KMS-11 (cell line): Measurements from ENCODE around the gene MAST3.

Experiments
- H2AFZ ChIP-seq: fragments of 200-600 bp; sonication (generic); 2 replicates; pipeline ENCODE4 v1.6.1; 2016; ENCODE audit warnings: antibody characterized with exemption, mixed run types, low read depth
- H3K27ac ChIP-seq: fragments of 200-600 bp; sonication (generic); 2 replicates; pipeline ENCODE4 v1.6.1; 2016; ENCODE audit warnings: mild to moderate bottlenecking, mixed run types
- H3K27me3 ChIP-seq: fragments of 200-600 bp; sonication (generic); 2 replicates; pipeline ENCODE4 v1.6.1; 2017; ENCODE audit warnings: mild to moderate bottlenecking, low read depth, mixed run types, moderate library complexity; ENCODE audit not compliant: insufficient read depth
- H3K36me3 ChIP-seq: fragments of 200-600 bp; sonication (generic); 2 replicates; pipeline ENCODE4 v1.6.1; 2017; ENCODE audit warnings: mild to moderate bottlenecking, mixed run types; ENCODE audit not compliant: insufficient read depth
- H3K4me1 ChIP-seq: fragments of 200-600 bp; sonication (generic); 2 replicates; pipeline ENCODE4 v1.6.1; 2016; ENCODE audit warnings: mild to moderate bottlenecking, low read depth, mixed run types; ENCODE audit not compliant: poor library complexity, severe bottlenecking
- H3K4me2 ChIP-seq: fragments of 200-600 bp; sonication (generic); 2 replicates; pipeline ENCODE4 v1.7.0; 2016; ENCODE audit warnings: mild to moderate bottlenecking, mixed run types
- H3K4me3 ChIP-seq: fragments of 200-600 bp; sonication (generic); IDR thresholded peaks from 2 replicates; pipeline ENCODE4 v1.6.1; 2017; ENCODE audit warnings: low read depth, low read length, mixed read lengths; ENCODE audit not compliant: insufficient read depth
- H3K79me2 ChIP-seq: fragments of 200-600 bp; sonication (generic); 2 replicates; pipeline ENCODE4 v1.6.1; 2016; ENCODE audit warnings: low read depth, mixed run types; ENCODE audit not compliant: insufficient read depth
- H3K9ac ChIP-seq: fragments of 200-600 bp; sonication (generic); 2 replicates; pipeline ENCODE4 v1.6.1; 2016; ENCODE audit warnings: mild to moderate bottlenecking, mixed run types
- H4K20me1 ChIP-seq: fragments of 200-600 bp; sonication (generic); 2 replicates; pipeline ENCODE4 v1.6.1; 2016; ENCODE audit warnings: mild to moderate bottlenecking, mixed run types; ENCODE audit not compliant: insufficient read depth
- TF ChIP-seq, protein P1 (sequence below): fragments of 200-600 bp; sonication (generic); conservative IDR thresholded peaks from 2 replicates; pipeline ENCODE4 v1.6.1; 2017; ENCODE audit warnings: low read depth, mild to moderate bottlenecking, antibody characterized with exemption, low read length, moderate library complexity, mixed read lengths

Gene MAST3

DNA sequence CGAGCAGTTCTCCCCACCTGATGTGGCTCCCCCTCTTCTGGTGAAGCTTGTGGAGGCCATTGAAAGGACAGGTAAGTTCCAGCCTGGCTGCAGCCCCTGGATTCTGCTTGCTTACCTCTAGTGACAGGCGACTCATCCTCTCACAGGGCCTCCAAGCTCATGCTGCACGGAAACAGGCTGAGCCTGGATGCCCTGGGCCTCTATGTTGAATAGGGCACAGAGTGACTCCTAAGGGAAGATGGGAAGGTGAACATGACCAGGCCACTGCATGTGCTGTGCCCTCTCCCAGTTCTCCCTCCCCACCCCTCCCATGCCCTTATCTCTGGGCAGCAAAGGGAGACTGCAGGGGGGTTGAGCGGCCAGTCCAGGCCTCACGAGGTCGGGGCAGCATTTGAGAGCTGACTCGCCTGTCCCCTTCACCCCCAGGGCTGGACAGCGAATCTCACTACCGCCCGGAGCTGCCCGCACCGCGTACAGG lies 63.0 kb downstream of the MAST3 start:
- Histone ChIP-seq H3K4me2 (peak overlapping the region; percentile 45; the same call in 1 of the 2 replicates), H3K27ac (no peak overlapping the region), H3K27me3 (no peaks in the 10 kb centered on the region), H2AFZ (peak overlapping the region; percentile 52; the same call in 1 of the 2 replicates), H3K9ac (peak overlapping the region; percentile 53; the same call in 1 of the 2 replicates), H3K36me3 (no peaks in the 10 kb centered on the region), H3K4me1 (no peaks in the 10 kb centered on the region), H4K20me1 (no peaks in the 10 kb centered on the region), H3K79me2 (no peaks in the 10 kb centered on the region), H3K4me3 (no peak overlapping the region)
- TF ChIP-seq, protein P1, sequence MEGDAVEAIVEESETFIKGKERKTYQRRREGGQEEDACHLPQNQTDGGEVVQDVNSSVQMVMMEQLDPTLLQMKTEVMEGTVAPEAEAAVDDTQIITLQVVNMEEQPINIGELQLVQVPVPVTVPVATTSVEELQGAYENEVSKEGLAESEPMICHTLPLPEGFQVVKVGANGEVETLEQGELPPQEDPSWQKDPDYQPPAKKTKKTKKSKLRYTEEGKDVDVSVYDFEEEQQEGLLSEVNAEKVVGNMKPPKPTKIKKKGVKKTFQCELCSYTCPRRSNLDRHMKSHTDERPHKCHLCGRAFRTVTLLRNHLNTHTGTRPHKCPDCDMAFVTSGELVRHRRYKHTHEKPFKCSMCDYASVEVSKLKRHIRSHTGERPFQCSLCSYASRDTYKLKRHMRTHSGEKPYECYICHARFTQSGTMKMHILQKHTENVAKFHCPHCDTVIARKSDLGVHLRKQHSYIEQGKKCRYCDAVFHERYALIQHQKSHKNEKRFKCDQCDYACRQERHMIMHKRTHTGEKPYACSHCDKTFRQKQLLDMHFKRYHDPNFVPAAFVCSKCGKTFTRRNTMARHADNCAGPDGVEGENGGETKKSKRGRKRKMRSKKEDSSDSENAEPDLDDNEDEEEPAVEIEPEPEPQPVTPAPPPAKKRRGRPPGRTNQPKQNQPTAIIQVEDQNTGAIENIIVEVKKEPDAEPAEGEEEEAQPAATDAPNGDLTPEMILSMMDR = no peak

- Histone ChIP-seq H3K36me3 (no peaks in the 10 kb centered on the region), H3K27me3 (no peaks in the 10 kb centered on the region), H2AFZ (peak overlapping the region; percentile 52; the same call in 1 of the 2 replicates), H3K4me2 (peak overlapping the region; percentile 45; the same call in 1 of the 2 replicates), H3K4me3 (no peak overlapping the region), H3K27ac (no peak overlapping the region; the same call in 1 of the 2 replicates), H4K20me1 (no peaks in the 10 kb centered on the region), H3K9ac (peak overlapping the region; percentile 53), H3K79me2 (no peaks in the 10 kb centered on the region), H3K4me1 (no peaks in the 10 kb centered on the region)
- TF ChIP-seq, protein P1 = no peak
These were observed 63.5 kb downstream of the MAST3 start for GRCh38 chr19:18160971-18161635.

DNA sequence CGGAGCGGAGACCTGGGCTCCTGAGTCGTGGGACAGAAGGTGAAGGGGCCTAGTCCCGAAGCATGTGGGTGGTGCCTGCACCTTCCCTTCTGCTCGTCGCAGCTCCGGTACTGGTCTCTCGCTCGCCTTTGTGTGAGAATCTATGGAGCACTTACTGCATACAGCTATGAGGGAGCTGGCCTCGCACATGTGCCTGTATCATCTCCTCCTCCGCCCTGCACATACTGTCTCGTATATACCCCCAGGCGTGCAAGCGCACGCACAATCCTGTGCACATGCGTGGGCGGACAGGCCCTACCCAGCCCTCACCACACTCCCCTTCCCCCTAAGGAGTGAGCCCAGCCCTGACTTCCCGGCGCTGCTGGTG lies 64.0 kb downstream of the MAST3 start:
- Histone ChIP-seq H3K9ac (no peak overlapping the region), H3K36me3 (no peaks in the 10 kb centered on the region)

DNA sequence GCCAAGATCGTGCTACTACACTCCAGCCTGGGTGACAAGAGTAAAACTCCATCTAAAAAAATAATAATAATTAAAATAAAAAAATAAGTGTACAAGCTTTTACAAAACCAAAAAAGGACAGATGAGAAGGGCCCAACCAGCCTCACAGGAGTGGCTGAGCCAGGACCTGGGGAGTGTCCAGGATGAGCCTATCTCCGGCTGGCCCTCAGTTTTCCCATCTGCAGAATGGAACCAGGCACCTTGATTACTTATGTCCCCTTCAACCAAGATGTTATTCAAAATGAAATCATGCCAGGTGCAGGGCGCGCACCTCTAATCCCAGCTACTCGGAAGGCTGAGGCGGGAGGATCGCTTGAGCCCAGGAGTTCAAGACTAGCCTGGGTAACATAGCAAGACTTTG lies 66.5 kb downstream of the MAST3 start:
- Histone ChIP-seq H3K79me2 (no peaks in the 10 kb centered on the region), H3K4me2 (no peak overlapping the region), H3K4me1 (no peaks in the 10 kb centered on the region), H3K27me3 (no peaks in the 10 kb centered on the region), H4K20me1 (no peaks in the 10 kb centered on the region), H3K36me3 (no peaks in the 10 kb centered on the region), H3K4me3 (no peak overlapping the region), H3K27ac (no peak overlapping the region), H2AFZ (no peak overlapping the region), H3K9ac (no peak overlapping the region)
- TF ChIP-seq, protein P1 = no peak

More for the DNA sequence above, 64.0 kb downstream of the MAST3 start:
- Histone ChIP-seq H2AFZ (no peak overlapping the region), H3K27me3 (no peaks in the 10 kb centered on the region), H3K4me1 (no peaks in the 10 kb centered on the region), H3K4me2 (no peak overlapping the region), H3K79me2 (no peaks in the 10 kb centered on the region), H3K4me3 (no peak overlapping the region), H3K27ac (no peak overlapping the region), H4K20me1 (no peaks in the 10 kb centered on the region)
- TF ChIP-seq, protein P1 = no peak
